Loucy (cell line): ENCODE measurements around the gene SYNGR4.

Source experiments
- H2AFZ ChIP-seq: fragments of 200-600 bp; sonication (generic); 2 replicates; pipeline ENCODE4 v1.6.0; 2016; ENCODE audit warnings: antibody characterized with exemption, mild to moderate bottlenecking, low read length, moderate library complexity
- H3F3A ChIP-seq: fragments of 200-600 bp; 2 replicates; pipeline ENCODE4 v1.6.0; 2016; ENCODE audit warnings: antibody characterized with exemption, low read depth, mild to moderate bottlenecking
- H3K27me3 ChIP-seq: fragments of 200-600 bp; sonication (generic); 2 replicates; pipeline ENCODE4 v1.6.1; 2014; ENCODE audit warnings: low read length, mild to moderate bottlenecking; ENCODE audit not compliant: insufficient read depth, poor library complexity, severe bottlenecking
- H3K36me3 ChIP-seq: fragments of 200-600 bp; sonication (generic); 2 replicates; pipeline ENCODE4 v1.6.1; 2016; ENCODE audit warnings: low read length; ENCODE audit not compliant: insufficient read depth
- H3K4me1 ChIP-seq: fragments of 200-600 bp; sonication (generic); 2 replicates; pipeline ENCODE4 v1.5.1; 2014; ENCODE audit warnings: low read length, mild to moderate bottlenecking; ENCODE audit not compliant: insufficient read depth, poor library complexity, severe bottlenecking
- H3K4me2 ChIP-seq: fragments of 200-600 bp; sonication (generic); 2 replicates; pipeline ENCODE4 v1.6.0; 2014; ENCODE audit warnings: antibody characterized with exemption, low read length, low read depth, mild to moderate bottlenecking; ENCODE audit not compliant: poor library complexity, severe bottlenecking
- H3K4me3 ChIP-seq: fragments of 200-600 bp; sonication (generic); 2 replicates; pipeline ENCODE4 v1.5.1; 2014; ENCODE audit warnings: low read length, mild to moderate bottlenecking, mixed read lengths; ENCODE audit not compliant: poor library complexity, severe bottlenecking
- H3K79me2 ChIP-seq: fragments of 200-600 bp; sonication (generic); 2 replicates; pipeline ENCODE4 v1.6.1; 2014; ENCODE audit warnings: low read length; ENCODE audit not compliant: insufficient read depth
- H3K9ac ChIP-seq: fragments of 200-600 bp; sonication (generic); 2 replicates; pipeline ENCODE4 v1.6.0; 2014; ENCODE audit warnings: mild to moderate bottlenecking, low read depth, low read length, moderate library complexity; ENCODE audit not compliant: poor library complexity, severe bottlenecking
- H3K9me2 ChIP-seq: fragments of 200-600 bp; sonication (generic); replicated peaks from 2 replicates; pipeline ENCODE4 v1.6.1; 2016; ENCODE audit warnings: low read depth, low read length, mixed read lengths
- H3K9me3 ChIP-seq: fragments of 200-600 bp; sonication (generic); 2 replicates; pipeline ENCODE4 v1.6.1; 2014; ENCODE audit warnings: mild to moderate bottlenecking, antibody characterized with exemption, low read length, low read depth; ENCODE audit not compliant: insufficient read depth
- H4K20me1 ChIP-seq: fragments of 200-600 bp; sonication (generic); 2 replicates; pipeline ENCODE4 v1.6.0; 2014; ENCODE audit warnings: antibody characterized with exemption, low read length, mild to moderate bottlenecking; ENCODE audit not compliant: insufficient read depth, poor library complexity, severe bottlenecking
- EZH2phosphoT487 ChIP-seq: fragments of 200-600 bp; IDR thresholded peaks from 2 replicates; pipeline ENCODE4 v1.6.1; 2018; ENCODE audit warnings: antibody characterized with exemption, mild to moderate bottlenecking, moderate library complexity, borderline replicate concordance
- TF ChIP-seq, protein P1 (sequence below): fragments of 200-600 bp; sonication (generic); conservative IDR thresholded peaks from 2 replicates; pipeline ENCODE4 v1.5.1; 2014; ENCODE audit warnings: mild to moderate bottlenecking, antibody characterized with exemption, low read length

Gene SYNGR4

DNA sequence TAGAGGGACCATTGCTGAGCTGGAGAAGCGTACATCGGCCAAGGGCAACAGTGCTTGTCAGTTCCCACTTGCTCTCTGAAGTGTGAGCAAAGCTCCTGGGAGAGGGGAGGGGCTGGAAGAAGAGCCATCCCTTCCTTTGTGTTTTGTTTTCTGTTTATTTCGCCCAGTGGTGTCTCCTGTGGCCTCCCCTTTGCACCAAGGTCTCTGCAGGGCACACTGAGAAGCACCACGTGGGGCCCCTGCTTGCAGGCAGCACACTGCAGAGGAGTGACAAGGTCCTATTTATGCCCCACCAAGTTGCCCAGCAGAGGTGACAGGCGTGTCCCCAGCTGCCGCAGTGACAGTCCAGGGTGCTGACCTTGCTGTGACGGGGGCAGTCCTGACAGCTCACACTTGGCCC is 53.3 kb downstream of the SYNGR4 start:
- H4K20me1 ChIP-seq = no peaks in the 10 kb centered on the region
- H2AFZ ChIP-seq = peak overlapping the region; percentile 57; the same call in 1 of the 2 replicates
- no peaks in the 10 kb centered on the region for H3F3A ChIP-seq
- H3K4me3 ChIP-seq = no peak overlapping the region
- H3K9me2 ChIP-seq = no peaks in the 10 kb centered on the region
- TF ChIP-seq, protein P1, sequence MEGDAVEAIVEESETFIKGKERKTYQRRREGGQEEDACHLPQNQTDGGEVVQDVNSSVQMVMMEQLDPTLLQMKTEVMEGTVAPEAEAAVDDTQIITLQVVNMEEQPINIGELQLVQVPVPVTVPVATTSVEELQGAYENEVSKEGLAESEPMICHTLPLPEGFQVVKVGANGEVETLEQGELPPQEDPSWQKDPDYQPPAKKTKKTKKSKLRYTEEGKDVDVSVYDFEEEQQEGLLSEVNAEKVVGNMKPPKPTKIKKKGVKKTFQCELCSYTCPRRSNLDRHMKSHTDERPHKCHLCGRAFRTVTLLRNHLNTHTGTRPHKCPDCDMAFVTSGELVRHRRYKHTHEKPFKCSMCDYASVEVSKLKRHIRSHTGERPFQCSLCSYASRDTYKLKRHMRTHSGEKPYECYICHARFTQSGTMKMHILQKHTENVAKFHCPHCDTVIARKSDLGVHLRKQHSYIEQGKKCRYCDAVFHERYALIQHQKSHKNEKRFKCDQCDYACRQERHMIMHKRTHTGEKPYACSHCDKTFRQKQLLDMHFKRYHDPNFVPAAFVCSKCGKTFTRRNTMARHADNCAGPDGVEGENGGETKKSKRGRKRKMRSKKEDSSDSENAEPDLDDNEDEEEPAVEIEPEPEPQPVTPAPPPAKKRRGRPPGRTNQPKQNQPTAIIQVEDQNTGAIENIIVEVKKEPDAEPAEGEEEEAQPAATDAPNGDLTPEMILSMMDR = no peak
- TF ChIP-seq EZH2phosphoT487 = no peak
- no peaks in the 10 kb centered on the region for H3K79me2 ChIP-seq
- no peaks in the 10 kb centered on the region for H3K9me3 ChIP-seq
- peaks cover 18% of the 10 kb centered on the region for H3K4me1 ChIP-seq
- no peaks in the 10 kb centered on the region for H3K27me3 ChIP-seq
- H3K9ac ChIP-seq = no peak overlapping the region
- no peaks in the 10 kb centered on the region for H3K36me3 ChIP-seq
- no peak overlapping the region for H3K4me2 ChIP-seq

DNA sequence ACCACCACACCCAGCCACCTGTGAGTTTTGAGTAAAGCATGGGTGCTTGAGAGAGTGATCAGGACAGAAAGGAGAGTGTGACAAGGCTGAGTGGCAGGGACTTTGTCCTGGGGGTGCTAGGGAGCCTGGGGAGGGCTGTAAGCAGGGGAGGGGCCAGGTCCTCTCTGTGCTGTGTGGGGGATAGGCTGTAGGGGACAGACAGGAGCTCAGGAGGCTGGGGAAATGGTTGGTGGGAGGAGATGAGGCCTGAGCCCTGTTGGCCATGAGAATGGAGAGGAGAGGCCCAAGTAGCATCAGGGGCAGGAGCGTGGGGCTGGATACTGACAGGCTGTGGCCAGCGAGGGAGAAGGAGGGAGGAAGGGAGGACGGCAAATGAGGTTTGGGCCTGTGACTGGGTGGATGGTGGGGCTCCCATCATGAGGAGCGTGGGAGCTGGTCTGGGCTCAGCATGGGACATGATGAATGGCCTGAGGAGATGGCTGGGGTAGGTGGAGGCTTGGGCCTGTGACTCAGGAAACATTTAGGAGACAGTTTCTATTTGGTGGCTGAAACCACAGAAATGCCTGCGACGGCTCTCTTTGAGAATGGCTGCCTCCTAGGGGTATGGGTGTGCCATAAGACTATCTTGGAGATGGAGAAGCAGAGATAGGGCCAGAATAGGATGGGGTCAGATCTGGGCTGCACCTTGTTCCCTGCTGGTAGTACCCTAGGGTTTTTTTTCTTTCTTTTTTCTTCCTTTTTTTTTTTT is 54.3 kb downstream of the SYNGR4 start:
- Histone ChIP-seq H3K4me2 (peak overlapping the region; percentile 52), H3F3A (no peaks in the 10 kb centered on the region), H3K4me1 (peaks cover 18% of the 10 kb centered on the region), H3K9me2 (no peaks in the 10 kb centered on the region), H3K9me3 (no peaks in the 10 kb centered on the region), H4K20me1 (no peaks in the 10 kb centered on the region), H3K27me3 (no peaks in the 10 kb centered on the region), H2AFZ (peak overlapping the region; percentile 49), H3K79me2 (no peaks in the 10 kb centered on the region), H3K36me3 (no peaks in the 10 kb centered on the region), H3K9ac (peak overlapping the region; percentile 46), H3K4me3 (peak overlapping the region; percentile 54)
- TF ChIP-seq, protein P1 = peak; percentile 47; the same call in 1 of the 2 replicates
- no peak for TF ChIP-seq EZH2phosphoT487

DNA sequence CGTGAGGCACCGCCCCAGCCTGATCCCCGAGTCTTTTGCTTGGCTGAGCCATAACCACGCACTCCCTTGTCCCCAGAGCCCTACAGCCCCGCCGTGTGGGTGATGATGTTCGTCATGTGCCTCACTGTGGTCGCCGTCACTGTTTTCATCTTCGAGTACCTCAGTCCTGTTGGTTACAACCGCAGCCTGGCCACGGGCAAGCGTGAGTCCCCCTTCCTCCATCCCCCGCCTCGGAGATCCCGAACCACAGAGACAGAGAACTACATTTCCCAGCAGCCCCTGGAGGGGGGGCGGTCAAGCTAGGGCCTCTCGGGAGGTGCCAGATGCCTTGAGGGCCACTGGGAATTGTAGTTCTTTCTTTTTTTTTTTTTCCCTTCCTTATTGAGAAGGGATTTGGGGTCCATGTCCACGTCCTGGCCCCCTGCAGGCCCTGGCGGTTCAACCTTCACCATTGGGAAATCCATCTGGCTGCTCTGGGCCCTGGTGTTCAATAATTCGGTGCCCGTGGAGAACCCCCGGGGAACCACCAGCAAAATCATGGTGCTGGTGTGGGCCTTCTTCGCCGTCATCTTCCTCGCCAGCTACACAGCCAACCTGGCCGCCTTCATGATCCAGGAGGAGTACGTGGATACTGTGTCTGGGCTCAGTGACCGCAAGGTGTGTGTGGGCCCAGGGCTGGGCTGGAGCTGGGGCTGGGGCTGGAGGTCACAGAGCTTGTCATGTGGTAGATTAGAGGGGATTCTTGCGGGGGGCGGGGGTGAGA is 55.2 kb downstream of the SYNGR4 start:
- TF ChIP-seq, protein P1 = no peak
- TF ChIP-seq EZH2phosphoT487 = no peak
- no peaks in the 10 kb centered on the region for H4K20me1 ChIP-seq
- no peaks in the 10 kb centered on the region for H3K36me3 ChIP-seq
- H2AFZ ChIP-seq = peak overlapping the region; percentile 49
- peak overlapping the region; percentile 52 for H3K4me2 ChIP-seq
- H3K4me3 ChIP-seq = peak overlapping the region; percentile 54
- H3K27me3 ChIP-seq = no peaks in the 10 kb centered on the region
- H3K4me1 ChIP-seq = peaks cover 10% of the 10 kb centered on the region
- H3F3A ChIP-seq = no peaks in the 10 kb centered on the region
- no peaks in the 10 kb centered on the region for H3K9me3 ChIP-seq
- H3K79me2 ChIP-seq = no peaks in the 10 kb centered on the region
- H3K9ac ChIP-seq = peak overlapping the region; percentile 46
- no peaks in the 10 kb centered on the region for H3K9me2 ChIP-seq
